B cell (primary cell): ENCODE results near the gene DPP10. TPM values are rescaled to one million over a fixed set of nuclear protein-coding genes. Genes with fewer than 3 reads are reported as not detected.

Experiments
- ATAC-seq: fragments of 200-7000 bp; cut with Tn5 transposase; one replicate; pipeline ENCODE4 v1.10.0; 2021; ENCODE audit warnings: low read depth, mild to moderate bottlenecking, moderate number of reproducible peaks, moderate library complexity
- CTCF ChIA-PET: fragments of 350-600 bp; sonication (Branson Sonifier 250); formaldehyde crosslinking; loops from one replicate; lab custom pipeline; 2021; ENCODE audit warnings: antibody characterized with exemption, inconsistent platforms; lab: Charles Lee
- POLR2A ChIA-PET: fragments of 350-600 bp; sonication (Branson Sonifier 250); formaldehyde crosslinking; loops from one replicate; lab custom pipeline; 2021; ENCODE audit warnings: antibody characterized with exemption; lab: Charles Lee
- DNase-seq: peaks from one replicate; pipeline ENCODE4 v3.0.0; 2013
- H2AFZ ChIP-seq: 2 replicates; pipeline ENCODE4 v1.6.1; 2012; ENCODE audit warnings: mild to moderate bottlenecking, low read depth, low read length; ENCODE audit not compliant: insufficient read depth, poor library complexity, severe bottlenecking
- H3K27ac ChIP-seq, 2 donors: 1 replicate in 1 of 2; 2 replicates in 1 of 2; pipeline ENCODE4 v1.5.1; 2012 to 2013; ENCODE audit warnings: low read length in 2 of 2, mild to moderate bottlenecking in 2 of 2, moderate library complexity in 1 of 2
- H3K27me3 ChIP-seq, 4 experiments: fragments of 200-600 bp in 1 of 4; sonication (generic) in 1 of 4; replicated peaks in 1 of 4; 1 replicate in 2 of 4; 2 replicates in 2 of 4; pipeline versions ENCODE4 v1.6.1 to v1.7.0; 2013 to 2016; ENCODE audit warnings: low read length in 3 of 4, mild to moderate bottlenecking in 2 of 4, mixed read lengths in 1 of 4, moderate library complexity in 1 of 4; ENCODE audit not compliant: insufficient read depth in 4 of 4, control insufficient read depth in 3 of 4; ENCODE audit errors: control extremely low read depth in 1 of 4
- H3K36me3 ChIP-seq, 2 experiments: replicated peaks in 1 of 2; 1 replicate in 1 of 2; 2 replicates in 1 of 2; pipeline versions ENCODE4 v1.6.1 to v1.7.1; 2013; ENCODE audit warnings: low read length in 1 of 2; ENCODE audit not compliant: insufficient read depth in 2 of 2, control insufficient read depth in 1 of 2; ENCODE audit errors: control extremely low read depth in 1 of 2, extremely low read depth in 1 of 2
- H3K4me1 ChIP-seq, 2 donors: fragments of 200-600 bp in 1 of 2; sonication (generic) in 1 of 2; 1 replicate in 1 of 2; 2 replicates in 1 of 2; pipeline versions ENCODE4 v1.5.1 to v1.6.1; 2013 to 2017; ENCODE audit warnings: low read length in 2 of 2; ENCODE audit not compliant: control insufficient read depth in 2 of 2, insufficient read depth in 2 of 2
- H3K4me2 ChIP-seq: replicated peaks from 2 replicates; pipeline ENCODE3; 2012; ENCODE audit warnings: mild to moderate bottlenecking, low read depth, low read length; ENCODE audit not compliant: poor library complexity, severe bottlenecking
- H3K4me3 ChIP-seq, 5 experiments: fragments of 200-600 bp in 1 of 5; sonication (generic) in 1 of 5; 1 replicate in 3 of 5; 2 replicates in 2 of 5; pipeline versions ENCODE4 v1.5.1 to v1.7.0; 2011 to 2016; ENCODE audit warnings: low read length in 4 of 5, mild to moderate bottlenecking in 4 of 5, low read depth in 2 of 5, control low read depth in 1 of 5, moderate library complexity in 1 of 5; ENCODE audit not compliant: insufficient read depth in 1 of 5; ENCODE audit errors: control extremely low read depth in 1 of 5, extremely low read depth in 1 of 5
- H3K79me2 ChIP-seq: fragments of 200-600 bp; sonication (generic); one replicate; pipeline ENCODE4 v1.6.0; 2016; ENCODE audit warnings: low read length; ENCODE audit not compliant: control insufficient read depth, insufficient read depth
- H3K9ac ChIP-seq: fragments of 200-600 bp; sonication (generic); 2 replicates; pipeline ENCODE4 v1.6.1; 2017; ENCODE audit warnings: mild to moderate bottlenecking, low read length, moderate library complexity
- H3K9me3 ChIP-seq, 3 donors: one replicate each; pipeline versions ENCODE4 v1.6.1 to v1.7.1; 2013; ENCODE audit warnings: low read length in 2 of 3; ENCODE audit not compliant: control insufficient read depth in 2 of 3, insufficient read depth in 1 of 3; ENCODE audit errors: control extremely low read depth in 1 of 3
- H4K20me1 ChIP-seq: 2 replicates; pipeline ENCODE4 v1.6.0; 2012; ENCODE audit warnings: mild to moderate bottlenecking, low read length; ENCODE audit not compliant: insufficient read depth, control insufficient read depth, poor library complexity, severe bottlenecking
- H3K27ac Mint-ChIP-seq: one replicate; pipeline ENCODE4 v1.8.0; 2021; ENCODE audit warnings: mixed read lengths
- H3K27me3 Mint-ChIP-seq: one replicate; pipeline ENCODE4 v1.8.0; 2021; ENCODE audit warnings: mixed read lengths
- H3K4me1 Mint-ChIP-seq: one replicate; pipeline ENCODE4 v1.8.0; 2021; ENCODE audit warnings: mixed read lengths
- H3K4me3 Mint-ChIP-seq: one replicate; pipeline ENCODE4 v1.8.0; 2021; ENCODE audit warnings: mixed read lengths
- H3K9me3 Mint-ChIP-seq: one replicate; pipeline ENCODE4 v1.8.0; 2022; ENCODE audit warnings: mixed read lengths; ENCODE audit not compliant: insufficient read depth
- EZH2 ChIP-seq: IDR thresholded peaks from 2 replicates; pipeline ENCODE4 v1.6.1; 2012; ENCODE audit warnings: borderline replicate concordance, low read depth, mild to moderate bottlenecking, moderate library complexity, low read length; ENCODE audit not compliant: insufficient read depth, poor library complexity, severe bottlenecking
- whole genome bisulfite sequencing: methylation state at CpG from one replicate; pipeline ENCODE4 v1.1.5; 2013; ENCODE audit warnings: missing lambda C conversion rate; ENCODE audit not compliant: insufficient coverage; 5-methylcytosine and 5-hydroxymethylcytosine counted together
- intact Hi-C: fragments of 100-400 bp; cut with micrococcal nuclease; formaldehyde crosslinking; loops from one replicate; pipeline ENCODE4 v1.10.0; 2022
- polyA plus RNA-seq: library from polyadenylated mRNA; depleted of rRNA; stranded (reverse); fragments of >200 nt; gene quantifications from 2 replicates; pipeline ENCODE4 v1.2.3, GENCODE V29; 2012
- total RNA-seq, 2 donors: library from RNA; stranded (reverse); fragments of 120-200 nt in 1 of 2; gene quantifications; 1 replicate in 1 of 2; 2 replicates in 1 of 2; pipeline versions ENCODE4 v1.2.3 to v1.2.4, GENCODE V29; 2013 to 2022
- TF ChIP-seq, protein P1 (sequence below): fragments of 200-600 bp; IDR thresholded peaks from one replicate; pipeline ENCODE4 v1.8.0; 2022; ENCODE audit warnings: antibody characterized with exemption, mild to moderate bottlenecking

DPP10 gene
- total and polyA plus RNA-seq, 2 donors (not counting 1 experiment from before 2014, with no cell fraction given), result not detected

GRCh38 chr2:114610677-114611076, 168.2 kb downstream of the DPP10 start:
- H3K27me3 Mint-ChIP-seq, result peaks cover 3% of the 10 kb centered on the region
- H3K4me3 Mint-ChIP-seq, result no peak overlapping the region
- H3K36me3 ChIP-seq, result no peaks in the 10 kb centered on the region
- no peaks in the 10 kb centered on the region for H3K79me2 ChIP-seq
- CTCF ChIA-PET, result no interaction called here
- H3K9me3 Mint-ChIP-seq, result no peaks in the 10 kb centered on the region
- H3K27ac Mint-ChIP-seq, result no peak overlapping the region
- no peak overlapping the region for H3K27ac ChIP-seq
- intact Hi-C loops, result no loop called here
- H3K4me3 ChIP-seq, result no peak overlapping the region
- no peak for DNase-seq
- no peaks in the 10 kb centered on the region for H3K9me3 ChIP-seq
- H3K4me2 ChIP-seq, result no peak overlapping the region
- H3K9ac ChIP-seq, result no peak overlapping the region
- POLR2A ChIA-PET, result no interaction called here
- 20% methylated on average over 4 of the region's 7 CpGs for WGBS
- no peaks in the 10 kb centered on the region for H3K4me1 Mint-ChIP-seq
- no peak for TF ChIP-seq EZH2
- TF ChIP-seq, protein P1, sequence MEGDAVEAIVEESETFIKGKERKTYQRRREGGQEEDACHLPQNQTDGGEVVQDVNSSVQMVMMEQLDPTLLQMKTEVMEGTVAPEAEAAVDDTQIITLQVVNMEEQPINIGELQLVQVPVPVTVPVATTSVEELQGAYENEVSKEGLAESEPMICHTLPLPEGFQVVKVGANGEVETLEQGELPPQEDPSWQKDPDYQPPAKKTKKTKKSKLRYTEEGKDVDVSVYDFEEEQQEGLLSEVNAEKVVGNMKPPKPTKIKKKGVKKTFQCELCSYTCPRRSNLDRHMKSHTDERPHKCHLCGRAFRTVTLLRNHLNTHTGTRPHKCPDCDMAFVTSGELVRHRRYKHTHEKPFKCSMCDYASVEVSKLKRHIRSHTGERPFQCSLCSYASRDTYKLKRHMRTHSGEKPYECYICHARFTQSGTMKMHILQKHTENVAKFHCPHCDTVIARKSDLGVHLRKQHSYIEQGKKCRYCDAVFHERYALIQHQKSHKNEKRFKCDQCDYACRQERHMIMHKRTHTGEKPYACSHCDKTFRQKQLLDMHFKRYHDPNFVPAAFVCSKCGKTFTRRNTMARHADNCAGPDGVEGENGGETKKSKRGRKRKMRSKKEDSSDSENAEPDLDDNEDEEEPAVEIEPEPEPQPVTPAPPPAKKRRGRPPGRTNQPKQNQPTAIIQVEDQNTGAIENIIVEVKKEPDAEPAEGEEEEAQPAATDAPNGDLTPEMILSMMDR, result no peak
- no peaks in the 10 kb centered on the region for H3K4me1 ChIP-seq
- no peak for ATAC-seq
- no peaks in the 10 kb centered on the region for H3K27me3 ChIP-seq
- no peaks in the 10 kb centered on the region for H4K20me1 ChIP-seq
- H2AFZ ChIP-seq, result no peak overlapping the region

- CTCF ChIA-PET, result no interaction called here
- POLR2A ChIA-PET, result no interaction called here
- Mint-ChIP-seq H3K27ac (no peak overlapping the region), H3K4me1 (no peaks in the 10 kb centered on the region), H3K27me3 (peaks cover 10% of the 10 kb centered on the region), H3K9me3 (no peaks in the 10 kb centered on the region), H3K4me3 (no peak overlapping the region)
- H3K9ac ChIP-seq, result no peak overlapping the region
- no peak overlapping the region for H3K4me2 ChIP-seq
- no peaks in the 10 kb centered on the region for H3K4me1 ChIP-seq
- H4K20me1 ChIP-seq, result no peaks in the 10 kb centered on the region
- no peak for DNase-seq
- H3K27ac ChIP-seq, result no peak overlapping the region
- no peaks in the 10 kb centered on the region for H3K79me2 ChIP-seq
- no CpG with 5 or more reads among the region's 4 CpGs for WGBS
- no peak overlapping the region for H3K4me3 ChIP-seq
- no peak for TF ChIP-seq EZH2
- TF ChIP-seq, protein P1, result no peak
- H3K36me3 ChIP-seq, result no peaks in the 10 kb centered on the region
- H2AFZ ChIP-seq, result no peak overlapping the region
- ATAC-seq, result no peak
- H3K27me3 ChIP-seq, result no peaks in the 10 kb centered on the region
- intact Hi-C loops, result no loop called here
- no peaks in the 10 kb centered on the region for H3K9me3 ChIP-seq
Measured at GRCh38 chr2:114614592-114614991, 172.2 kb downstream of the DPP10 start.
